GM23338 (cell line): ENCODE results near the gene DCAF5. TPM values are rescaled to one million over a fixed set of nuclear protein-coding genes. Genes with fewer than 3 reads are reported as not detected.

Experiments used
- ATAC-seq: fragments of 200-7000 bp; cut with Tn5 transposase; 3 replicates; pipeline ENCODE4 v1.9.1; 2020
- DNase-seq: peaks from one replicate; pipeline ENCODE4 v3.0.0-alpha.2; 2015; ENCODE audit warnings: low spot score
- H2AFZ ChIP-seq: fragments of 200-600 bp; sonication (generic); 2 replicates; pipeline ENCODE4 v1.8.0; 2016; ENCODE audit warnings: antibody characterized with exemption, mild to moderate bottlenecking, moderate library complexity
- H3F3A ChIP-seq: fragments of 200-600 bp; sonication (generic); replicated peaks from 2 replicates; pipeline ENCODE4 v1.8.0; 2017; ENCODE audit warnings: antibody characterized with exemption, mixed run types, low read depth
- H3K27ac ChIP-seq: fragments of 200-600 bp; sonication (generic); 2 replicates; pipeline ENCODE4 v1.6.1; 2016; ENCODE audit warnings: low read depth
- H3K27me3 ChIP-seq: fragments of 200-600 bp; sonication (generic); 2 replicates; pipeline ENCODE4 v1.8.0; 2016; ENCODE audit warnings: mild to moderate bottlenecking, mixed run types, moderate library complexity; ENCODE audit not compliant: insufficient read depth
- H3K36me3 ChIP-seq: fragments of 200-600 bp; sonication (generic); 2 replicates; pipeline ENCODE4 v1.8.0; 2016; ENCODE audit warnings: mild to moderate bottlenecking; ENCODE audit not compliant: insufficient read depth
- H3K4me1 ChIP-seq: fragments of 200-600 bp; sonication (generic); 2 replicates; pipeline ENCODE4 v1.8.0; 2016; ENCODE audit warnings: mild to moderate bottlenecking, moderate library complexity; ENCODE audit not compliant: insufficient read depth
- H3K4me2 ChIP-seq: fragments of 200-600 bp; sonication (generic); 2 replicates; pipeline ENCODE4 v1.7.1; 2017; ENCODE audit warnings: mixed run types
- H3K4me3 ChIP-seq: fragments of 200-600 bp; sonication (generic); 2 replicates; pipeline ENCODE4 v1.6.1; 2016; ENCODE audit warnings: mixed run types
- H3K79me2 ChIP-seq: fragments of 200-600 bp; sonication (generic); replicated peaks from 2 replicates; pipeline ENCODE4 v1.8.0; 2017; ENCODE audit warnings: mild to moderate bottlenecking; ENCODE audit not compliant: insufficient read depth
- H3K9me2 ChIP-seq: fragments of 200-600 bp; sonication (generic); 2 replicates; pipeline ENCODE4 v1.8.0; 2017; ENCODE audit not compliant: insufficient read depth
- H4K20me1 ChIP-seq: fragments of 200-600 bp; sonication (generic); replicated peaks from 2 replicates; pipeline ENCODE4 v1.8.0; 2017; ENCODE audit warnings: mild to moderate bottlenecking; ENCODE audit not compliant: insufficient read depth
- H3K27ac Mint-ChIP-seq: 2 replicates; pipeline ENCODE4 v1.8.0; 2020; ENCODE audit warnings: inconsistent platforms, mild to moderate bottlenecking, moderate library complexity, mixed read lengths
- H3K27me3 Mint-ChIP-seq: 3 replicates; pipeline ENCODE4 v1.8.0; 2022; ENCODE audit warnings: low read depth, mild to moderate bottlenecking, moderate library complexity, mixed read lengths, inconsistent platforms; ENCODE audit not compliant: insufficient read depth, poor library complexity
- H3K36me3 Mint-ChIP-seq: 3 replicates; pipeline ENCODE4 v1.8.0; 2021; ENCODE audit warnings: low read depth, mild to moderate bottlenecking, inconsistent platforms, moderate library complexity, mixed read lengths
- H3K4me1 Mint-ChIP-seq: 3 replicates; pipeline ENCODE4 v1.8.0; 2020; ENCODE audit warnings: mild to moderate bottlenecking, inconsistent platforms, mixed read lengths
- H3K4me3 Mint-ChIP-seq: 3 replicates; pipeline ENCODE4 v1.8.0; 2021; ENCODE audit warnings: moderate library complexity, mild to moderate bottlenecking, inconsistent platforms, mixed read lengths
- H3K9me3 Mint-ChIP-seq: 3 replicates; pipeline ENCODE4 v1.8.0; 2020; ENCODE audit warnings: moderate library complexity, mild to moderate bottlenecking, inconsistent platforms, mixed read lengths
- NANOG ChIP-seq: IDR thresholded peaks from 2 replicates; pipeline ENCODE4 v1.6.1; 2016; ENCODE audit warnings: antibody characterized with exemption, borderline replicate concordance
- POLR2AphosphoS5 ChIP-seq: IDR thresholded peaks from 2 replicates; pipeline ENCODE4 v1.6.1; 2016; ENCODE audit warnings: antibody characterized with exemption, low read depth
- polyA plus RNA-seq: library from polyadenylated mRNA; unstranded; fragments of >200 nt; fragmentation: Nextera tagmentation; extraction: Ambion mirVana; gene quantifications from 2 replicates; pipeline ENCODE4 v1.2.1, GENCODE V29; 2016
- total RNA-seq: library from RNA; depleted of rRNA; stranded (reverse); fragments of >200 nt; shearing (Covaris generic); gene quantifications from 2 replicates; pipeline ENCODE4 v1.2.3, GENCODE V29; 2014
- TF ChIP-seq, protein P1 (sequence below), 2 experiments: fragments of 200-600 bp in 1 of 2; sonication (generic) in 1 of 2; conservative IDR thresholded peaks; 2 replicates each; pipeline versions ENCODE4 v1.5.1 to v1.6.1; 2016 to 2017; ENCODE audit warnings: antibody characterized with exemption in 2 of 2, low read depth in 2 of 2, mild to moderate bottlenecking in 2 of 2, moderate library complexity in 1 of 2
- TF ChIP-seq, protein P2 (sequence below): fragments of 250-450 bp; sonication (Bioruptor Pico); IDR thresholded peaks from 2 replicates; pipeline ENCODE4 v1.5.0; 2020; ENCODE audit warnings: mild to moderate bottlenecking, moderate library complexity
- TF ChIP-seq, protein P3 (sequence below): IDR thresholded peaks from 2 replicates; pipeline ENCODE4 v1.6.1; 2016; ENCODE audit warnings: antibody characterized with exemption

Gene DCAF5
- total and polyA plus RNA-seq, 2 experiments from 2014 or later = 14.0 to 15.2 TPM

DNA sequence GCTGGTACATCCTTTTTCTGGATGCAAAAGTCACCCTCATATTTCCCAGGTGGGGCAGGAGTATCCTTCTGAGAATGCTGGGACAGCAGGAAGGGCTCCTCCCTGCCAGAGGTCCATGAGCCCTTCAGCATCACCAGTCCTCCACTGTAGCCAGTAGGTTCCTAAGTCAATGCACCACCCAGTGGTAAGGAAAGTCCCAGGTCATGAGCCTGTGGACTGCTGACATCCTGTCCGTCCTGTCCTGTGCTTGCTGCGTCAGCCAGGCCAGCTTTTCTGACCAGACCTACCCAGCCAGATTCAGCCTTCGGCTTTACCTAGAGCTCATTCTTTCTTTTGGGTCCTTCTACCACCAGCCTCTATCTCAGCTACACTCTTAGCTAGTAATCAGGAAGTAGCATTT, 150.8 kb downstream of the DCAF5 start:
- H3K36me3 ChIP-seq = no peaks in the 10 kb centered on the region
- no peaks in the 10 kb centered on the region for H3K27me3 ChIP-seq
- H3K79me2 ChIP-seq = no peaks in the 10 kb centered on the region
- H3K4me3 ChIP-seq = no peak overlapping the region
- no peak for TF ChIP-seq POLR2AphosphoS5
- TF ChIP-seq, protein P1, sequence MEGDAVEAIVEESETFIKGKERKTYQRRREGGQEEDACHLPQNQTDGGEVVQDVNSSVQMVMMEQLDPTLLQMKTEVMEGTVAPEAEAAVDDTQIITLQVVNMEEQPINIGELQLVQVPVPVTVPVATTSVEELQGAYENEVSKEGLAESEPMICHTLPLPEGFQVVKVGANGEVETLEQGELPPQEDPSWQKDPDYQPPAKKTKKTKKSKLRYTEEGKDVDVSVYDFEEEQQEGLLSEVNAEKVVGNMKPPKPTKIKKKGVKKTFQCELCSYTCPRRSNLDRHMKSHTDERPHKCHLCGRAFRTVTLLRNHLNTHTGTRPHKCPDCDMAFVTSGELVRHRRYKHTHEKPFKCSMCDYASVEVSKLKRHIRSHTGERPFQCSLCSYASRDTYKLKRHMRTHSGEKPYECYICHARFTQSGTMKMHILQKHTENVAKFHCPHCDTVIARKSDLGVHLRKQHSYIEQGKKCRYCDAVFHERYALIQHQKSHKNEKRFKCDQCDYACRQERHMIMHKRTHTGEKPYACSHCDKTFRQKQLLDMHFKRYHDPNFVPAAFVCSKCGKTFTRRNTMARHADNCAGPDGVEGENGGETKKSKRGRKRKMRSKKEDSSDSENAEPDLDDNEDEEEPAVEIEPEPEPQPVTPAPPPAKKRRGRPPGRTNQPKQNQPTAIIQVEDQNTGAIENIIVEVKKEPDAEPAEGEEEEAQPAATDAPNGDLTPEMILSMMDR (conservative IDR thresholded peaks at IDR 0.05; ENCODE audit: low read depth in 2 of 2) = peak; percentile 27 to 66; a peak in 3 of 4 replicates
- H3F3A ChIP-seq = 0 out of 2 replicates have a peak, but pooled peaks cover 2% of the 10 kb centered on the region
- Mint-ChIP-seq H3K9me3 (no peaks in the 10 kb centered on the region; the same call in 2 of the 3 replicates), H3K4me3 (no peak overlapping the region), H3K4me1 (peaks cover 32% of the 10 kb centered on the region), H3K36me3 (no peaks in the 10 kb centered on the region; the same call in 2 of the 3 replicates), H3K27me3 (peaks cover 8% of the 10 kb centered on the region), H3K27ac (no peak overlapping the region)
- ATAC-seq (peak; percentile 69), DNase-seq (peak; percentile 59)
- no peak overlapping the region for H2AFZ ChIP-seq
- peaks cover 24% of the 10 kb centered on the region for H3K4me1 ChIP-seq
- H3K4me2 ChIP-seq = no peak overlapping the region
- H3K27ac ChIP-seq = no peak overlapping the region
- no peaks in the 10 kb centered on the region for H4K20me1 ChIP-seq
- H3K9me2 ChIP-seq = no peaks in the 10 kb centered on the region

DNA sequence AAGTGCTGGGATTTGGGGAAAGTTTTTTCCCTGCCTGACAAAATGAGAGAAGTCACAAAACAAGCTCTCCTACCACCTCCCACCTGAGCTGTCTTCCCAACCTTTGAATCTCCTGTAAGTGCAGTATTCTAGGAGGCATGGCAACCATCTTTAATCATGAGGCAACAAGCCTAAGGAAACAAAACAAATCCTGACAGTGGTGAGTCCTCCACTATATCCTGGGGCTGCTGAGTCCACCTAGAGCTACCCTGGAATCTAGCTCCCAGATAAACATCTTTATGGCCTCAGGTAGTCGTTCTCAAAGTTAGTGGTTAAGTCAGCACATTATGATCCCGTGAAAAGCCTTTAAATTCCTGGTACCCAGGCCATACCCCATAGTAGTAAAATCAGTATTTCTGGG, 151.5 kb downstream of the DCAF5 start:
- peaks cover 32% of the 10 kb centered on the region for H3K4me1 Mint-ChIP-seq
- no peak overlapping the region for H3K4me3 Mint-ChIP-seq
- no peaks in the 10 kb centered on the region for H3K79me2 ChIP-seq
- no peaks in the 10 kb centered on the region; the same call in 2 of the 3 replicates for H3K36me3 Mint-ChIP-seq
- no peaks in the 10 kb centered on the region for H3K36me3 ChIP-seq
- no peak overlapping the region for H3K27ac ChIP-seq
- no peak overlapping the region for H2AFZ ChIP-seq
- H3K27me3 Mint-ChIP-seq = peaks cover 8% of the 10 kb centered on the region
- 0 out of 2 replicates have a peak, but pooled peaks cover 2% of the 10 kb centered on the region for H3F3A ChIP-seq
- peaks cover 24% of the 10 kb centered on the region for H3K4me1 ChIP-seq
- DNase-seq (no peak), ATAC-seq (no peak)
- no peaks in the 10 kb centered on the region for H3K9me2 ChIP-seq
- H3K4me3 ChIP-seq = no peak overlapping the region
- no peaks in the 10 kb centered on the region; the same call in 2 of the 3 replicates for H3K9me3 Mint-ChIP-seq
- no peaks in the 10 kb centered on the region for H4K20me1 ChIP-seq
- H3K27me3 ChIP-seq = no peaks in the 10 kb centered on the region
- no peak overlapping the region for H3K4me2 ChIP-seq
- TF ChIP-seq, protein P2, sequence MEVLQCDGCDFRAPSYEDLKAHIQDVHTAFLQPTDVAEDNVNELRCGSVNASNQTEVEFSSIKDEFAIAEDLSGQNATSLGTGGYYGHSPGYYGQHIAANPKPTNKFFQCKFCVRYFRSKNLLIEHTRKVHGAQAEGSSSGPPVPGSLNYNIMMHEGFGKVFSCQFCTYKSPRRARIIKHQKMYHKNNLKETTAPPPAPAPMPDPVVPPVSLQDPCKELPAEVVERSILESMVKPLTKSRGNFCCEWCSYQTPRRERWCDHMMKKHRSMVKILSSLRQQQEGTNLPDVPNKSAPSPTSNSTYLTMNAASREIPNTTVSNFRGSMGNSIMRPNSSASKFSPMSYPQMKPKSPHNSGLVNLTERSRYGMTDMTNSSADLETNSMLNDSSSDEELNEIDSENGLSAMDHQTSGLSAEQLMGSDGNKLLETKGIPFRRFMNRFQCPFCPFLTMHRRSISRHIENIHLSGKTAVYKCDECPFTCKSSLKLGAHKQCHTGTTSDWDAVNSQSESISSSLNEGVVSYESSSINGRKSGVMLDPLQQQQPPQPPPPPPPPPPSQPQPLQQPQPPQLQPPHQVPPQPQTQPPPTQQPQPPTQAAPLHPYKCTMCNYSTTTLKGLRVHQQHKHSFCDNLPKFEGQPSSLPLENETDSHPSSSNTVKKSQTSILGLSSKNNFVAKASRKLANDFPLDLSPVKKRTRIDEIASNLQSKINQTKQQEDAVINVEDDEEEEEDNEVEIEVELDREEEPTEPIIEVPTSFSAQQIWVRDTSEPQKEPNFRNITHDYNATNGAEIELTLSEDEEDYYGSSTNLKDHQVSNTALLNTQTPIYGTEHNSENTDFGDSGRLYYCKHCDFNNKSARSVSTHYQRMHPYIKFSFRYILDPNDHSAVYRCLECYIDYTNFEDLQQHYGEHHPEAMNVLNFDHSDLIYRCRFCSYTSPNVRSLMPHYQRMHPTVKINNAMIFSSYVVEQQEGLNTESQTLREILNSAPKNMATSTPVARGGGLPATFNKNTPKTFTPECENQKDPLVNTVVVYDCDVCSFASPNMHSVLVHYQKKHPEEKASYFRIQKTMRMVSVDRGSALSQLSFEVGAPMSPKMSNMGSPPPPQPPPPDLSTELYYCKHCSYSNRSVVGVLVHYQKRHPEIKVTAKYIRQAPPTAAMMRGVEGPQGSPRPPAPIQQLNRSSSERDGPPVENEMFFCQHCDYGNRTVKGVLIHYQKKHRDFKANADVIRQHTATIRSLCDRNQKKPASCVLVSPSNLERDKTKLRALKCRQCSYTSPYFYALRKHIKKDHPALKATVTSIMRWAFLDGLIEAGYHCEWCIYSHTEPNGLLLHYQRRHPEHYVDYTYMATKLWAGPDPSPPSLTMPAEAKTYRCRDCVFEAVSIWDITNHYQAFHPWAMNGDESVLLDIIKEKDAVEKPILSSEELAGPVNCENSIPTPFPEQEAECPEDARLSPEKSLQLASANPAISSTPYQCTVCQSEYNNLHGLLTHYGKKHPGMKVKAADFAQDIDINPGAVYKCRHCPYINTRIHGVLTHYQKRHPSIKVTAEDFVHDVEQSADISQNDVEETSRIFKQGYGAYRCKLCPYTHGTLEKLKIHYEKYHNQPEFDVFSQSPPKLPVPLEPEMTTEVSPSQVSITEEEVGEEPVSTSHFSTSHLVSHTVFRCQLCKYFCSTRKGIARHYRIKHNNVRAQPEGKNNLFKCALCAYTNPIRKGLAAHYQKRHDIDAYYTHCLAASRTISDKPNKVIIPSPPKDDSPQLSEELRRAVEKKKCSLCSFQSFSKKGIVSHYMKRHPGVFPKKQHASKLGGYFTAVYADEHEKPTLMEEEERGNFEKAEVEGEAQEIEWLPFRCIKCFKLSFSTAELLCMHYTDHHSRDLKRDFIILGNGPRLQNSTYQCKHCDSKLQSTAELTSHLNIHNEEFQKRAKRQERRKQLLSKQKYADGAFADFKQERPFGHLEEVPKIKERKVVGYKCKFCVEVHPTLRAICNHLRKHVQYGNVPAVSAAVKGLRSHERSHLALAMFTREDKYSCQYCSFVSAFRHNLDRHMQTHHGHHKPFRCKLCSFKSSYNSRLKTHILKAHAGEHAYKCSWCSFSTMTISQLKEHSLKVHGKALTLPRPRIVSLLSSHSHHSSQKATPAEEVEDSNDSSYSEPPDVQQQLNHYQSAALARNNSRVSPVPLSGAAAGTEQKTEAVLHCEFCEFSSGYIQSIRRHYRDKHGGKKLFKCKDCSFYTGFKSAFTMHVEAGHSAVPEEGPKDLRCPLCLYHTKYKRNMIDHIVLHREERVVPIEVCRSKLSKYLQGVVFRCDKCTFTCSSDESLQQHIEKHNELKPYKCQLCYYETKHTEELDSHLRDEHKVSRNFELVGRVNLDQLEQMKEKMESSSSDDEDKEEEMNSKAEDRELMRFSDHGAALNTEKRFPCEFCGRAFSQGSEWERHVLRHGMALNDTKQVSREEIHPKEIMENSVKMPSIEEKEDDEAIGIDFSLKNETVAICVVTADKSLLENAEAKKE = no peak
- TF ChIP-seq, protein P3, sequence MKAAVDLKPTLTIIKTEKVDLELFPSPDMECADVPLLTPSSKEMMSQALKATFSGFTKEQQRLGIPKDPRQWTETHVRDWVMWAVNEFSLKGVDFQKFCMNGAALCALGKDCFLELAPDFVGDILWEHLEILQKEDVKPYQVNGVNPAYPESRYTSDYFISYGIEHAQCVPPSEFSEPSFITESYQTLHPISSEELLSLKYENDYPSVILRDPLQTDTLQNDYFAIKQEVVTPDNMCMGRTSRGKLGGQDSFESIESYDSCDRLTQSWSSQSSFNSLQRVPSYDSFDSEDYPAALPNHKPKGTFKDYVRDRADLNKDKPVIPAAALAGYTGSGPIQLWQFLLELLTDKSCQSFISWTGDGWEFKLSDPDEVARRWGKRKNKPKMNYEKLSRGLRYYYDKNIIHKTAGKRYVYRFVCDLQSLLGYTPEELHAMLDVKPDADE = no peak
- TF ChIP-seq NANOG = no peak
- no peak overlapping the region for H3K27ac Mint-ChIP-seq
